Measurements from ENCODE around the gene BCAS3. TPM values are rescaled to one million over a fixed set of nuclear protein-coding genes. Genes with fewer than 3 reads are reported as not detected.
A peak's percentile ranks its signal among the peaks of the same experiment; 100 is the strongest.

BCAS3 gene
- total and polyA plus RNA-seq, 9 donors, result 9.4 to 37.0 (median 21.6) TPM

GRCh38 chr17:61395983-61396585 is 718.4 kb downstream of the BCAS3 start:
- no peaks in the 10 kb centered on the region for H3K36me3 ChIP-seq
- H3K4me1 ChIP-seq (ENCODE audit: insufficient read depth), result peaks cover 3% of the 10 kb centered on the region
- H3K4me3 ChIP-seq, result peak overlapping the region; percentile 28
- intact Hi-C loops (cut with DNase I), result loop anchor here in 3 of 4 donors (5.0 to 10.0 kb wide), 3 partner anchors 141 to 391 kb away; no protein-coding TSS in a partner anchor
- DNase-seq, result no peak
- H3K9me3 ChIP-seq, result no peaks in the 10 kb centered on the region
- peak overlapping the region; percentile 7 to 43 for H3K27ac ChIP-seq
- H3K27me3 ChIP-seq, result peaks cover 8% of the 10 kb centered on the region
- WGBS, 3 donors, result 25 to 37% (median 31%) methylated on average over 50 to 63 of the region's 63 CpGs
- TF ChIP-seq EP300 (IDR thresholded peaks at IDR 0.05) (no peak), CTCF (IDR thresholded peaks at IDR 0.05) (no peak), POLR2A (IDR thresholded peaks at IDR 0.05) (no peak)

- WGBS, 3 donors, result 2 to 6% (median 5%) methylated on average over 30 to 46 of the region's 46 CpGs
- peak overlapping the region; percentile 28 for H3K4me3 ChIP-seq
- no peak for TF ChIP-seq CTCF (IDR thresholded peaks at IDR 0.05)
- TF ChIP-seq POLR2A (IDR thresholded peaks at IDR 0.05), result no peak
- TF ChIP-seq EP300 (IDR thresholded peaks at IDR 0.05), result no peak
- peak overlapping the region; percentile 7 to 43 for H3K27ac ChIP-seq
- peaks cover 8% of the 10 kb centered on the region for H3K27me3 ChIP-seq
- intact Hi-C loops (cut with DNase I), result loop anchor here in 3 of 4 donors (5.0 to 10.0 kb wide), 3 partner anchors 142 to 392 kb away; no protein-coding TSS in a partner anchor
- no peaks in the 10 kb centered on the region for H3K36me3 ChIP-seq
- no peak for DNase-seq
- no peaks in the 10 kb centered on the region for H3K9me3 ChIP-seq
- peaks cover 3% of the 10 kb centered on the region for H3K4me1 ChIP-seq (ENCODE audit: insufficient read depth)
Observed at GRCh38 chr17:61396586-61397085, 719.0 kb downstream of the BCAS3 start.

GRCh38 chr17:61397086-61397842 is 719.6 kb downstream of the BCAS3 start:
- Histone ChIP-seq H3K4me3 (peak overlapping the region; percentile 28), H3K27me3 (peaks cover 8% of the 10 kb centered on the region), H3K9me3 (no peaks in the 10 kb centered on the region), H3K27ac (peak overlapping the region; percentile 7 to 43), H3K4me1 (ENCODE audit: insufficient read depth) (peaks cover 3% of the 10 kb centered on the region), H3K36me3 (no peaks in the 10 kb centered on the region)
- DNase-seq, result no peak
- TF ChIP-seq CTCF (IDR thresholded peaks at IDR 0.05), result no peak
- no peak for TF ChIP-seq EP300 (IDR thresholded peaks at IDR 0.05)
- no peak for TF ChIP-seq POLR2A (IDR thresholded peaks at IDR 0.05)
- WGBS, 3 donors, result 5 to 8% (median 6%) methylated on average over 22 to 67 of the region's 67 CpGs
- intact Hi-C loops (cut with DNase I), result loop anchor here in 3 of 4 donors (5.0 to 10.0 kb wide), 3 partner anchors 142 to 392 kb away; no protein-coding TSS in a partner anchor

GRCh38 chr17:61398721-61399130 is 721.1 kb downstream of the BCAS3 start:
- H3K27me3 ChIP-seq, result peaks cover 8% of the 10 kb centered on the region
- H3K4me1 ChIP-seq (ENCODE audit: insufficient read depth), result peaks cover 3% of the 10 kb centered on the region
- H3K27ac ChIP-seq, result peak overlapping the region in 1 of 2 donors; percentile 13
- 1 to 2% (median 1%) methylated on average over 34 of the region's 34 CpGs for WGBS, 3 donors
- intact Hi-C loops (cut with DNase I), result loop anchor here in 3 of 4 donors (5.0 to 10.0 kb wide), 3 partner anchors 144 to 394 kb away; no protein-coding TSS in a partner anchor
- H3K9me3 ChIP-seq, result no peaks in the 10 kb centered on the region
- DNase-seq, result no peak
- TF ChIP-seq POLR2A (IDR thresholded peaks at IDR 0.05) (no peak), CTCF (IDR thresholded peaks at IDR 0.05) (no peak), EP300 (IDR thresholded peaks at IDR 0.05) (no peak)
- no peaks in the 10 kb centered on the region for H3K36me3 ChIP-seq
- H3K4me3 ChIP-seq, result peak overlapping the region; percentile 58

Measured in ovary (tissue), 9 donors.